Large intestine (tissue), 3 donors: ENCODE measurements around the gene AUH. TPM values are rescaled to one million over a fixed set of nuclear protein-coding genes. Genes with fewer than 3 reads are reported as not detected.

Experiments
- DNase-seq, 2 donors: peaks; one replicate each; pipeline versions ENCODE4 v3.0.0 to v3.0.0-alpha.2; 2013
- H3K27ac ChIP-seq: one replicate; pipeline ENCODE4 v1.5.1; 2013; ENCODE audit warnings: low read length
- H3K27me3 ChIP-seq: 2 replicates; pipeline ENCODE4 v1.6.1; 2013; ENCODE audit warnings: low read length; ENCODE audit not compliant: control insufficient read depth, insufficient read depth
- H3K36me3 ChIP-seq: 2 replicates; pipeline ENCODE4 v1.6.1; 2013; ENCODE audit warnings: low read length; ENCODE audit not compliant: control insufficient read depth, insufficient read depth
- H3K4me1 ChIP-seq: one replicate; pipeline ENCODE4 v1.6.1; 2013; ENCODE audit warnings: low read length; ENCODE audit not compliant: control insufficient read depth, insufficient read depth
- H3K4me3 ChIP-seq: one replicate; pipeline ENCODE4 v1.5.1; 2013; ENCODE audit warnings: low read length
- H3K9me3 ChIP-seq: one replicate; pipeline ENCODE4 v1.6.1; 2013; ENCODE audit warnings: mild to moderate bottlenecking, low read depth, low read length, moderate library complexity; ENCODE audit not compliant: control insufficient read depth
- WGBS: methylation state at CpG from one replicate; pipeline ENCODE4 v1.1.5; 2013; ENCODE audit warnings: low lambda C conversion rate; ENCODE audit not compliant: insufficient coverage; 5-methylcytosine and 5-hydroxymethylcytosine counted together
- polyA plus RNA-seq: library from polyadenylated mRNA; unstranded; fragments of 120-200 nt; gene quantifications from one replicate; pipeline ENCODE4 v1.2.1, GENCODE V29; 2013

AUH gene
- polyA plus RNA-seq, 1 donor, result 29.6 TPM

- no peak for DNase-seq
- H3K4me3 ChIP-seq, result no peak overlapping the region
- H3K27me3 ChIP-seq, result no peaks in the 10 kb centered on the region
- H3K9me3 ChIP-seq, result no peaks in the 10 kb centered on the region
- H3K36me3 ChIP-seq, result peaks cover 32% of the 10 kb centered on the region
- 100% methylated on average over 1 of the region's 3 CpGs for WGBS
- H3K4me1 ChIP-seq, result no peaks in the 10 kb centered on the region
- no peak overlapping the region for H3K27ac ChIP-seq
These were observed 20.4 kb downstream of the AUH start for GRCh38 chr9:91341258-91341746.

- no peak overlapping the region for H3K27ac ChIP-seq
These were observed 21.2 kb downstream of the AUH start for GRCh38 chr9:91340395-91340967.

GRCh38 chr9:91338681-91339080, 23.0 kb downstream of the AUH start:
- H3K4me1 ChIP-seq, result no peaks in the 10 kb centered on the region
- no peaks in the 10 kb centered on the region for H3K9me3 ChIP-seq
- no peaks in the 10 kb centered on the region for H3K27me3 ChIP-seq
- H3K27ac ChIP-seq, result no peak overlapping the region
- DNase-seq, result no peak
- peaks cover 32% of the 10 kb centered on the region for H3K36me3 ChIP-seq
- no peak overlapping the region for H3K4me3 ChIP-seq

More at GRCh38 chr9:91340395-91340967, 21.2 kb downstream of the AUH start:
- H3K9me3 ChIP-seq, result no peaks in the 10 kb centered on the region
- DNase-seq, result no peak
- 100% methylated on average over 1 of the region's 1 CpG for WGBS
- H3K27me3 ChIP-seq, result no peaks in the 10 kb centered on the region
- peaks cover 32% of the 10 kb centered on the region for H3K36me3 ChIP-seq
- no peak overlapping the region for H3K4me3 ChIP-seq
- H3K4me1 ChIP-seq, result no peaks in the 10 kb centered on the region

GRCh38 chr9:91336786-91337185, 24.9 kb downstream of the AUH start:
- no peak overlapping the region for H3K27ac ChIP-seq
- peaks cover 23% of the 10 kb centered on the region for H3K36me3 ChIP-seq
- no peak for DNase-seq
- H3K4me1 ChIP-seq, result no peaks in the 10 kb centered on the region
- no peaks in the 10 kb centered on the region for H3K9me3 ChIP-seq
- no peaks in the 10 kb centered on the region for H3K27me3 ChIP-seq
- WGBS, result no CpG with 5 or more reads among the region's 1 CpG
- no peak overlapping the region for H3K4me3 ChIP-seq

GRCh38 chr9:91334053-91334452, 27.7 kb downstream of the AUH start:
- no CpG with 5 or more reads among the region's 4 CpGs for WGBS
- H3K27me3 ChIP-seq, result no peaks in the 10 kb centered on the region
- H3K9me3 ChIP-seq, result no peaks in the 10 kb centered on the region
- DNase-seq, result no peak
- peaks cover 9% of the 10 kb centered on the region for H3K36me3 ChIP-seq
- H3K4me1 ChIP-seq, result no peaks in the 10 kb centered on the region
- no peak overlapping the region for H3K4me3 ChIP-seq
- H3K27ac ChIP-seq, result no peak overlapping the region

- DNase-seq, result no peak
- H3K27me3 ChIP-seq, result no peaks in the 10 kb centered on the region
- H3K27ac ChIP-seq, result no peak overlapping the region
- no peaks in the 10 kb centered on the region for H3K4me1 ChIP-seq
- whole genome bisulfite sequencing, result no CpG with 5 or more reads among the region's 1 CpG
- peaks cover 9% of the 10 kb centered on the region for H3K36me3 ChIP-seq
- no peak overlapping the region for H3K4me3 ChIP-seq
- no peaks in the 10 kb centered on the region for H3K9me3 ChIP-seq
These were observed 28.2 kb downstream of the AUH start for GRCh38 chr9:91333551-91333950.

GRCh38 chr9:91332546-91333231, 29.0 kb downstream of the AUH start:
- Histone ChIP-seq H3K27ac (no peak overlapping the region), H3K9me3 (peaks cover 3% of the 10 kb centered on the region), H3K4me1 (no peaks in the 10 kb centered on the region), H3K36me3 (peaks cover 12% of the 10 kb centered on the region), H3K27me3 (no peaks in the 10 kb centered on the region), H3K4me3 (no peak overlapping the region)
- DNase-seq, result no peak
- WGBS, result 84% methylated on average over 5 of the region's 12 CpGs

GRCh38 chr9:91331849-91332248, 29.9 kb downstream of the AUH start:
- Histone ChIP-seq H3K27ac (no peak overlapping the region), H3K9me3 (peaks cover 8% of the 10 kb centered on the region), H3K27me3 (no peaks in the 10 kb centered on the region), H3K4me3 (no peak overlapping the region), H3K4me1 (no peaks in the 10 kb centered on the region), H3K36me3 (peaks cover 18% of the 10 kb centered on the region)
- DNase-seq, result no peak
- no CpG with 5 or more reads among the region's 7 CpGs for WGBS

- Histone ChIP-seq H3K4me3 (no peak overlapping the region), H3K27me3 (no peaks in the 10 kb centered on the region), H3K9me3 (peaks cover 8% of the 10 kb centered on the region), H3K27ac (no peak overlapping the region), H3K4me1 (no peaks in the 10 kb centered on the region), H3K36me3 (peaks cover 22% of the 10 kb centered on the region)
- no peak for DNase-seq
- WGBS, result 100% methylated on average over 1 of the region's 6 CpGs
These were observed 33.5 kb downstream of the AUH start for GRCh38 chr9:91328186-91328585.

- Histone ChIP-seq H3K9me3 (no peaks in the 10 kb centered on the region), H3K4me3 (no peak overlapping the region), H3K27me3 (no peaks in the 10 kb centered on the region), H3K27ac (no peak overlapping the region), H3K4me1 (no peaks in the 10 kb centered on the region), H3K36me3 (peaks cover 11% of the 10 kb centered on the region)
- no peak for DNase-seq
These were observed 40.0 kb downstream of the AUH start for GRCh38 chr9:91321691-91322090.

GRCh38 chr9:91320299-91320698, 41.4 kb downstream of the AUH start:
- no peak for DNase-seq
- no peaks in the 10 kb centered on the region for H3K27me3 ChIP-seq
- WGBS, result 100% methylated on average over 2 of the region's 4 CpGs
- no peaks in the 10 kb centered on the region for H3K4me1 ChIP-seq
- no peaks in the 10 kb centered on the region for H3K9me3 ChIP-seq
- H3K4me3 ChIP-seq, result no peak overlapping the region
- H3K36me3 ChIP-seq, result peaks cover 11% of the 10 kb centered on the region
- no peak overlapping the region for H3K27ac ChIP-seq
